Lower lobe of right lung (tissue), 2 donors: ENCODE data around the gene RRP12. TPM values are rescaled to one million over a fixed set of nuclear protein-coding genes. Genes with fewer than 3 reads are reported as not detected.
"Not testable (repeated sequence)": the region's sequence is repeated elsewhere in the genome, so short reads cannot be mapped to it uniquely, and the experiment has no call there.

Source experiments
- ATAC-seq, 2 donors: fragments of 200-7000 bp; cut with Tn5 transposase; one replicate each; pipeline ENCODE4 v1.9.1; 2020 to 2022; ENCODE audit warnings: mild to moderate bottlenecking in 2 of 2, moderate library complexity in 2 of 2
- DNase-seq: peaks from one replicate; pipeline ENCODE4 v3.0.0-alpha.2; 2020
- H3K27ac ChIP-seq: fragments of 200-600 bp; one replicate; pipeline ENCODE4 v1.8.0; 2022
- H3K27me3 ChIP-seq: fragments of 200-600 bp; one replicate; pipeline ENCODE4 v1.8.0; 2022; ENCODE audit warnings: low read depth
- H3K36me3 ChIP-seq: fragments of 200-600 bp; one replicate; pipeline ENCODE4 v1.8.0; 2022; ENCODE audit warnings: mild to moderate bottlenecking
- H3K4me1 ChIP-seq: fragments of 200-600 bp; one replicate; pipeline ENCODE4 v1.8.0; 2022
- H3K4me3 ChIP-seq: fragments of 200-600 bp; one replicate; pipeline ENCODE4 v1.8.0; 2022; ENCODE audit warnings: mild to moderate bottlenecking
- H3K9me3 ChIP-seq: fragments of 200-600 bp; one replicate; pipeline ENCODE4 v1.8.0; 2022
- CTCF ChIP-seq: fragments of 200-600 bp; IDR thresholded peaks from one replicate; pipeline ENCODE4 v1.8.0; 2022; ENCODE audit warnings: antibody characterized with exemption, mild to moderate bottlenecking
- intact Hi-C: fragments of 100-400 bp; cut with DNase I; formaldehyde crosslinking; loops from one replicate; pipeline ENCODE4 v1.11.0; 2022
- total RNA-seq: library from RNA; stranded (reverse); fragmentation: NEBNext Ultra II Directional; extraction: Animal tissue kit (Norgen Biotek cat#: 25700); gene quantifications from one replicate; pipeline ENCODE4 v1.2.1, GENCODE V29; 2021
- donor health status: DM: no; HTN: yes; CAD: no; lungs with severe emphysema.

Gene RRP12
- total RNA-seq, 1 donor from 2014 or later: 24.0 TPM

DNA sequence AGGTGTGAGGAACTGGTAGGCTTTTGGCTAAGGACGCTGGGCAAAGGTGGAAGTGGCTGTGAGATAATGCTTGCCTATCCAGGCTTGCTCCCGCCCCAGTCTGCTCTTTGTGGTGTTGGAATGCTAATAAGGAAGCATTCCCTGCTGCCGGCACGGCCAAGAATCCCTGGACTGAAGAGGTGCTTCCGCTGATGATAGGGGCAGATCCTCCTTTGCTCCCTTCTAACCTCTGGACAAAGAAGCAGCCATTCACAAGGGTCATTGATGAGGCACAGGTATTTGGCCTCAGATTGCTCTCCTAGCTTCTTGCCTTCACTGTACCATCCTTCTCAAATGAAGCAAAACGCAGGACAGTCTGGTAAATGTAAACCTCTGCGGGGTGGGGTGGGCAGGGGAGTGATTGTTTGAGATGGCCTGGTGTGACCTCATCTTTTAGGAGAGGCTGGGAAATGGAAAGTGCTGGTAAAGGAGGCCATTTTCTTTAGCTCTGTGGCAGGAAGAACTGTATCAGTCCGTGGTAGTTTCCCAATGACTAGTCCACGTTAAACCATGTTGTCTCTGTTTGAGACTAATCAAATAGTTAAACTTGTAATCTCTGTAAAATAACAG is 26.5 kb upstream of the RRP12 start:
- H3K27ac ChIP-seq: peak overlapping the region; percentile 85
- ATAC-seq (peak in 1 of 2 donors; percentile 15), DNase-seq (no peak)
- peak overlapping the region; percentile 87 for H3K4me3 ChIP-seq
- H3K27me3 ChIP-seq: no peaks in the 10 kb centered on the region
- H3K36me3 ChIP-seq: peaks cover 36% of the 10 kb centered on the region
- intact Hi-C loops: no loop called here
- H3K9me3 ChIP-seq: no peaks in the 10 kb centered on the region
- no peak for TF ChIP-seq CTCF
- peaks cover 37% of the 10 kb centered on the region for H3K4me1 ChIP-seq

- DNase-seq: no peak
- Histone ChIP-seq H3K27ac (peak overlapping the region; percentile 85), H3K4me3 (peak overlapping the region; percentile 87), H3K9me3 (no peaks in the 10 kb centered on the region), H3K4me1 (peaks cover 37% of the 10 kb centered on the region), H3K27me3 (no peaks in the 10 kb centered on the region), H3K36me3 (peaks cover 33% of the 10 kb centered on the region)
- no peak for TF ChIP-seq CTCF
- intact Hi-C loops: no loop called here
- ATAC-seq: peak; percentile 4 to 11
Observed at GRCh38 chr10:97426776-97427570, 25.8 kb upstream of the RRP12 start.

- H3K4me1 ChIP-seq: peaks cover 37% of the 10 kb centered on the region
- H3K36me3 ChIP-seq: peaks cover 25% of the 10 kb centered on the region
- H3K9me3 ChIP-seq: no peaks in the 10 kb centered on the region
- H3K4me3 ChIP-seq: peak within 1 kb of the TSS; percentile 87
- peak; percentile 98 for ATAC-seq
- peak; percentile 59 for TF ChIP-seq CTCF
- no peaks in the 10 kb centered on the region for H3K27me3 ChIP-seq
- peak within 1 kb of the TSS; percentile 85 for H3K27ac ChIP-seq
- peak; percentile 96 for DNase-seq
- intact Hi-C loops: no loop called here
Observed at GRCh38 chr10:97425964-97426775, 25.0 kb upstream of the RRP12 start, which contains the start of gene PGAM1. TSS of gene PGAM1 (plus strand) at chr10:97426191. CDS start at chr10:97426308, 117 bp downstream.

DNA sequence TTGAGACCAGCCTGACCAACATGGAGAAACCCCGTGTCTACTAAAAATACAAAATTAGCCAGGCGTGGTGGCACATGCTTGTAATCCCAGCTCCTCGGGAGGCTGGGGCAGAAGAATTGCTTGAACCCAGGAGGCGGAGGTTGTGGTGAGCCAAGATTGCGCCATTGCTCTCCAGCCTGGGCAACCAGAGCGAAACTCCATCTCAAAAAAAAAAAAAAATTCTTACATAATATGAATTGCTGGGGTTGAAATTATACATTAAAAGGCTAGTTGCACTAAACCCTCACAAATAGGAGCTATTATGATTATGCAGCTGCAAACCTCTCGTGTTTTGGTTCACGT is 22.6 kb upstream of the RRP12 start:
- DNase-seq: peak; percentile 63
- H3K4me3 ChIP-seq, intact Hi-C loops, ATAC-seq, H3K27me3 ChIP-seq, H3K9me3 ChIP-seq, H3K36me3 ChIP-seq: not testable (repeated sequence)
- Histone ChIP-seq H3K4me1 (peaks cover 37% of the 10 kb centered on the region), H3K27ac (peak overlapping the region; percentile 77)

DNA sequence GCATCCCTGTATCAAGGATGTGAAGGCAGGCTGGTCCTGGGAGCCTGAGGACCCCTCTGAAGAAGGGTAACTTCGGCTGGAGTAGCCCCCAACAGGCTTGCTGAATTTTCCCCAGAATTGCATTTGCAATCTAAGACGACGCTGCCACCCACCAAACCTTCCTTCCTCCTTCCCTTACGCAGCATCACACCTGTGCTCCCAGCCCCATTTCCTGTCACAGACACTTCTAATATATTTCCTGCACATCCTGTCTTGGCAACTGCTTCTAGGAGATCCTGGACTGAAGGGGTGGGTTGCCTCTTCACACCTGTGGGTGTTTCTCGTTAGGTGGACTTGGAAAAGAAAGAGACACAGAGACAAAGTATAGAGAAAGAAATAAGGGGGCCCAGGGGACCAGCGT is 15.4 kb upstream of the RRP12 start:
- no peaks in the 10 kb centered on the region for H3K9me3 ChIP-seq

More for the DNA sequence above, 15.4 kb upstream of the RRP12 start:
- H3K36me3 ChIP-seq: no peaks in the 10 kb centered on the region
- no peaks in the 10 kb centered on the region for H3K4me1 ChIP-seq
- no peaks in the 10 kb centered on the region for H3K27me3 ChIP-seq
- no peak overlapping the region for H3K4me3 ChIP-seq
- intact Hi-C loops: no loop called here
- TF ChIP-seq CTCF: no peak
- no peak overlapping the region for H3K27ac ChIP-seq
- no peak for DNase-seq
- no peak for ATAC-seq
